Measurements from ENCODE around the gene LECT2.

The LECT2 gene

GRCh38 chr5:135966790-135967189 is 12.0 kb upstream of the LECT2 start:
- Mint-ChIP-seq H3K9me3 (peaks cover 4% of the 10 kb centered on the region), H3K27ac (no peak overlapping the region), H3K36me3 (ENCODE audit: low read depth) (no peaks in the 10 kb centered on the region), H3K4me1 (ENCODE audit: low read depth) (no peaks in the 10 kb centered on the region), H3K4me3 (no peak overlapping the region), H3K27me3 (peaks cover 29% of the 10 kb centered on the region)

- Mint-ChIP-seq H3K4me1 (ENCODE audit: low read depth) (no peaks in the 10 kb centered on the region), H3K36me3 (ENCODE audit: low read depth) (no peaks in the 10 kb centered on the region), H3K4me3 (no peak overlapping the region), H3K27me3 (peaks cover 24% of the 10 kb centered on the region), H3K27ac (no peak overlapping the region), H3K9me3 (peaks cover 4% of the 10 kb centered on the region)
Measured at GRCh38 chr5:135966165-135966564, 11.4 kb upstream of the LECT2 start.

- H3K27me3 Mint-ChIP-seq, result peaks cover 21% of the 10 kb centered on the region
- H3K4me1 Mint-ChIP-seq (ENCODE audit: low read depth), result no peaks in the 10 kb centered on the region
- H3K9me3 Mint-ChIP-seq, result peaks cover 4% of the 10 kb centered on the region
- no peak overlapping the region for H3K27ac Mint-ChIP-seq
- no peak overlapping the region for H3K4me3 Mint-ChIP-seq
- no peaks in the 10 kb centered on the region for H3K36me3 Mint-ChIP-seq (ENCODE audit: low read depth)
Measured at GRCh38 chr5:135965504-135965903, 10.7 kb upstream of the LECT2 start.

DNA sequence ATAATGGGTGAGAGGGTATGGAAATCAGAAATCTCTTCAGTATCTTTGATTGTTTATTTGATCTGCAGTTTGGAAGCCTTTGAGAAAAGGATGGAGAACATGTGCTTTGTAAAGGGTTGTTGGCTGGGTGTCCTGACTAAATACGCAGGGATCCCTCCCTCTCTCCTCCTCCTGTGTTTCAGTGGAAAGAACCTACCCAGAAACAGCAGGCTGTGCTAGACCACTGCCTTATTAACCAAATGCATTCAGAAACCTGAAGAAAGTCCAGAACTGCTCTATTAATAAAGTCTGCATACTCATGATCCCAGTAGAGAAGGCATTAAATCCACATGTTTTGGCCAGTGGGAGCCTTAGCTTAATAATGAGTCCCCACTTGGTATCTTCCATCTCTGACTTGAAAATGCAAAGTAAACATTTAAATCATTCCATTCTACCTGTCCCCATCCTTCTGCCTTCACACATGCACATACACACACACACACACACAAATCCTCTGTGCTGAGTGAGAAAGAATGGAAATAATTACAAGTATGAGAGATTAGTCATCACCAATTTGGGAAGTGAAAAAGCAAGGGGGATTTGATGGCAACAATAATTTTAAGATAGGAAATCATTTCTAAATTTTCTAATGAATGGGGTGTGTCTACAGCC is 10.0 kb upstream of the LECT2 start:
- Mint-ChIP-seq H3K4me1 (ENCODE audit: low read depth) (no peaks in the 10 kb centered on the region), H3K4me3 (no peak overlapping the region), H3K36me3 (ENCODE audit: low read depth) (no peaks in the 10 kb centered on the region), H3K27ac (no peak overlapping the region), H3K9me3 (peaks cover 4% of the 10 kb centered on the region), H3K27me3 (peaks cover 26% of the 10 kb centered on the region)

- Mint-ChIP-seq H3K27me3 (peaks cover 46% of the 10 kb centered on the region), H3K27ac (no peak overlapping the region)
Measured at GRCh38 chr5:135955525-135955924, 742 bp upstream of the LECT2 start.

GRCh38 chr5:135953850-135954249 is 933 bp downstream of the LECT2 start:
- H3K4me3 Mint-ChIP-seq, result no peak overlapping the region
- peaks cover 38% of the 10 kb centered on the region for H3K27me3 Mint-ChIP-seq
- no peaks in the 10 kb centered on the region for H3K36me3 Mint-ChIP-seq (ENCODE audit: low read depth)
- H3K4me1 Mint-ChIP-seq (ENCODE audit: low read depth), result no peaks in the 10 kb centered on the region
- no peak overlapping the region for H3K27ac Mint-ChIP-seq
- H3K9me3 Mint-ChIP-seq, result no peaks in the 10 kb centered on the region

More at GRCh38 chr5:135955525-135955924, 742 bp upstream of the LECT2 start:
- Mint-ChIP-seq H3K36me3 (ENCODE audit: low read depth) (no peaks in the 10 kb centered on the region), H3K4me1 (ENCODE audit: low read depth) (no peaks in the 10 kb centered on the region), H3K4me3 (no peak overlapping the region), H3K9me3 (no peaks in the 10 kb centered on the region)

DNA sequence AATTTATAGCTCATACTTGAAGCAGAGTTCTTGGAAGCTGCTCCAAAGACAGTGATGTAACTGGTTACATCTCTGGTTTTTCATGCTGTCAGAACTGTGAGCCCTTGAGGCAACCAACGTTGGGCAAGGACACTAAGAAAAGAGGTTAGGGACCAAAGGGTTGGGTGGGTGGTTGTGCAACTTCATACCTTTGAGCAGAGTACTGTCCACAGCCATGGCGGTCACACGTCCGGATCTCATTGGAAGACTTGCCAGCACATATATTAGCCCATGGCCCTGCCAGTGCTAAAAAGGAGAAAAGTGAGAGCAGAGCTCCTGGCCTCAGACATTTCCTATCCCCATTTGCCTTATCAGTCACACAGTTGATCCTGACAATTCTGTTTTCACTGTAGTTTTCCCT is 2.1 kb downstream of the LECT2 start:
- Mint-ChIP-seq H3K27ac (no peak overlapping the region), H3K9me3 (no peaks in the 10 kb centered on the region), H3K4me1 (ENCODE audit: low read depth) (no peaks in the 10 kb centered on the region), H3K4me3 (no peak overlapping the region), H3K27me3 (peaks cover 26% of the 10 kb centered on the region), H3K36me3 (ENCODE audit: low read depth) (no peaks in the 10 kb centered on the region)

GRCh38 chr5:135951807-135952206 is 3.0 kb downstream of the LECT2 start:
- Mint-ChIP-seq H3K27ac (no peak overlapping the region), H3K4me1 (ENCODE audit: low read depth) (no peaks in the 10 kb centered on the region), H3K36me3 (ENCODE audit: low read depth) (no peaks in the 10 kb centered on the region), H3K4me3 (no peak overlapping the region), H3K9me3 (no peaks in the 10 kb centered on the region), H3K27me3 (peaks cover 20% of the 10 kb centered on the region)

- Mint-ChIP-seq H3K27ac (no peak overlapping the region), H3K4me3 (no peak overlapping the region), H3K27me3 (peaks cover 20% of the 10 kb centered on the region), H3K36me3 (ENCODE audit: low read depth) (no peaks in the 10 kb centered on the region), H3K9me3 (no peaks in the 10 kb centered on the region), H3K4me1 (ENCODE audit: low read depth) (no peaks in the 10 kb centered on the region)
Measured at GRCh38 chr5:135951257-135951656, 3.5 kb downstream of the LECT2 start.

- Mint-ChIP-seq H3K36me3 (ENCODE audit: low read depth) (no peaks in the 10 kb centered on the region), H3K27ac (no peak overlapping the region)
Measured at GRCh38 chr5:135950611-135951010, 4.2 kb downstream of the LECT2 start.

DNA sequence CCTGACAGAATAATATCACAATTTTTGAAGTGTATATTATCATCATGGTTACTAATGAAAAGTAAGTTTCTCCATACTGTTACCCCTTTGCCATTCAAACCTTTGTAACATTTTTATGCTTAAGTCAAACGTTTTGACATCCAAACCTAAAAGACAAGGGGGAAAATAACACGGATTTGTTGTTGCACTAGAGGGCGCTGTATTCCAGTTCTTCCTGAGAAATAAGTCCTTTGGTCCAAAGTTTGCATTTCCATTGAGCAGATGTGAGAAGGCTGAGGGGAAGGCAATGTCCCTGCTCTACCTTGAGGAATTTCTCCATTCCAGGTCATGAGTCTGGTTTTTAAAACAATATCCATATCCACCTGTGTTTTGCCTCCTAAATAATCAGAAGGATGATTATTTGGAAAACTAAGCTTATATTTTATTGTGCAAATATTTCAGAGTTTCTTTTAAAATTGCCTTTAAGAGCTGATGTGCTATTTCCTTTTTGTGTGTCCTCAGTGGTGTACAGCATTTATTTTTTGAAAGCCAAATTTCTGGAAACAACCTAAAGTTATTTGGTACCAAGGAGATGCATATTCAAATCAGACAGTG is 9.7 kb downstream of the LECT2 start:
- no peaks in the 10 kb centered on the region for H3K4me1 Mint-ChIP-seq (ENCODE audit: low read depth)
- no peak overlapping the region for H3K4me3 Mint-ChIP-seq
- H3K9me3 Mint-ChIP-seq, result no peaks in the 10 kb centered on the region
- no peak overlapping the region for H3K27ac Mint-ChIP-seq
- H3K36me3 Mint-ChIP-seq (ENCODE audit: low read depth), result no peaks in the 10 kb centered on the region
- H3K27me3 Mint-ChIP-seq, result peaks cover 16% of the 10 kb centered on the region

More at GRCh38 chr5:135950611-135951010, 4.2 kb downstream of the LECT2 start:
- H3K27me3 Mint-ChIP-seq, result peaks cover 20% of the 10 kb centered on the region
- no peaks in the 10 kb centered on the region for H3K4me1 Mint-ChIP-seq (ENCODE audit: low read depth)
- H3K4me3 Mint-ChIP-seq, result no peak overlapping the region
- no peaks in the 10 kb centered on the region for H3K9me3 Mint-ChIP-seq

DNA sequence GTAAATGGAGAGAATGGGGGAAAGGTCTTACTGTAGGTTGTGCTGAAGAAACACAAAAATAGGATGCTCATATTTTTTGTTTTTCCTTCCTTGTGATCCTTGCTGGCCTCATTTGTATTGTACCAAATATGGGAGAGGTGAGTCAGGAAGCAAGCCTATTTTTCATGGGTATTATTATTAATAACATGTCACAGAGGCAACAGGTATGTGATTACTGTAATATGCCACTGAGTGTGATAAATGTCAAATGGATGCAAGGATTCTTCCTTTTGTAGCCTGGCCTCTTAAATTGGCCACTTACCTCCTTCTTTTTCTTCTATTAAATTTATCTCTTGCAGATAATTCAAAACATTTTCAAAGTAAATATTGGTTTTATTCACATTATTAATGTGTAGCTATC is 10.2 kb downstream of the LECT2 start:
- Mint-ChIP-seq H3K27ac (no peak overlapping the region), H3K9me3 (no peaks in the 10 kb centered on the region), H3K4me1 (ENCODE audit: low read depth) (no peaks in the 10 kb centered on the region), H3K4me3 (no peak overlapping the region), H3K36me3 (ENCODE audit: low read depth) (no peaks in the 10 kb centered on the region), H3K27me3 (peaks cover 18% of the 10 kb centered on the region)

DNA sequence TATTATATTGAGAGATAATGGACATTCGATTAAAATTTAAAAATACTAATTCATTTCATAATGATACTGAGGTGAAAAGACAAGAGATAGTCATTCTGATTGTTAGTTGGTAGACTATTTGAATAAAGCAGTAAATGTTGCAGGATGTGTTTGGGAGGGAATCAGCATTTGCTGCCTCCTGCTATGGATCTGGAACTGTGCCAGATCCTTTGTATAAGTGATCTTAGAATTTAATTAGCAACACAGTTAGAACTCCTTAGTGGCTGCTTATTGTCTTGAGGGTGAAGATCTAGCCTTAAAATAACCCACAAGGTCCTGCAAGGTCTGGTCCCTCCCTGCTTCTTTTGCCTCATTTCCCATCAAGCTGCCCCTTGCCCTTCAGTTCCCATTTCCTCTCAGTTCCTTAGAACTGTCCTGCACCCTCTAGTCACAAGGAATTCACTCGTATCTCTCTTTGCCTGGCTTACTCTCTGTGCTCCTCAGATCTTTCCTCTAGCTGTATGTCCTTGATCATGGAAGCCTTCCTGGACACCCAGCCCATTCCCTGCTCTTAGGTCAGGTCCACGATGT is 12.5 kb downstream of the LECT2 start:
- Mint-ChIP-seq H3K27me3 (peaks cover 33% of the 10 kb centered on the region), H3K27ac (no peak overlapping the region), H3K36me3 (ENCODE audit: low read depth) (no peaks in the 10 kb centered on the region), H3K4me3 (no peak overlapping the region), H3K4me1 (ENCODE audit: low read depth) (no peaks in the 10 kb centered on the region), H3K9me3 (no peaks in the 10 kb centered on the region)

GRCh38 chr5:135941711-135942110 is 13.1 kb downstream of the LECT2 start:
- H3K36me3 Mint-ChIP-seq (ENCODE audit: low read depth), result no peaks in the 10 kb centered on the region
- H3K27me3 Mint-ChIP-seq, result peaks cover 33% of the 10 kb centered on the region
- no peaks in the 10 kb centered on the region for H3K9me3 Mint-ChIP-seq
- no peak overlapping the region for H3K4me3 Mint-ChIP-seq
- no peak overlapping the region for H3K27ac Mint-ChIP-seq
- no peaks in the 10 kb centered on the region for H3K4me1 Mint-ChIP-seq (ENCODE audit: low read depth)

GRCh38 chr5:135937245-135937911 is 17.4 kb downstream of the LECT2 start:
- no peaks in the 10 kb centered on the region for H3K9me3 Mint-ChIP-seq
- H3K4me3 Mint-ChIP-seq, result no peak overlapping the region
- no peaks in the 10 kb centered on the region for H3K4me1 Mint-ChIP-seq (ENCODE audit: low read depth)

More at GRCh38 chr5:135937245-135937911, 17.4 kb downstream of the LECT2 start:
- Mint-ChIP-seq H3K36me3 (ENCODE audit: low read depth) (no peaks in the 10 kb centered on the region), H3K27me3 (peaks cover 42% of the 10 kb centered on the region), H3K27ac (no peak overlapping the region)

Measured in stimulated activated naive CD8-positive, alpha-beta T cell treated with anti-CD3 and anti-CD28 coated beads, Interleukin-15, Interleukin-2, amounts not matched to agents 100 ng/mL and 50 ng/mL, for 24 hours (primary cell).